CD4-positive, alpha-beta T cell (primary cell): ENCODE data around the gene SECISBP2L. TPM values are rescaled to one million over a fixed set of nuclear protein-coding genes. Genes with fewer than 3 reads are reported as not detected.

Experiments
- ATAC-seq: fragments of 200-7000 bp; cut with Tn5 transposase; one replicate; pipeline ENCODE4 v1.10.0; 2022; ENCODE audit warnings: mild to moderate bottlenecking; ENCODE audit not compliant: poor library complexity
- CTCF ChIA-PET: fragments of 350-600 bp; sonication (Branson Sonifier 250); formaldehyde crosslinking; loops from one replicate; lab custom pipeline; 2021; ENCODE audit warnings: antibody characterized with exemption, inconsistent platforms; lab: Charles Lee
- POLR2A ChIA-PET: fragments of 350-600 bp; sonication (Branson Sonifier 250); formaldehyde crosslinking; loops from one replicate; lab custom pipeline; 2021; ENCODE audit warnings: antibody characterized with exemption, inconsistent platforms; lab: Charles Lee
- DNase-seq, 14 experiments: peaks; one replicate each; pipeline ENCODE4 v3.0.0-alpha.2; 2013 to 2020; ENCODE audit warnings: mixed read lengths in 2 of 14
- H3K27ac ChIP-seq, 2 donors: one replicate each; pipeline versions ENCODE4 v1.5.1 to v1.7.0; 2013; ENCODE audit warnings: low read length in 2 of 2, low read depth in 1 of 2, mild to moderate bottlenecking in 1 of 2
- H3K27me3 ChIP-seq, 2 experiments: 1 replicate in 1 of 2; 2 replicates in 1 of 2; pipeline versions ENCODE4 v1.6.1 to v1.7.0; 2013; ENCODE audit warnings: low read length in 2 of 2, control low read depth in 1 of 2, mild to moderate bottlenecking in 1 of 2, moderate library complexity in 1 of 2; ENCODE audit not compliant: insufficient read depth in 2 of 2, control insufficient read depth in 1 of 2
- H3K36me3 ChIP-seq: one replicate; pipeline ENCODE4 v1.6.1; 2013; ENCODE audit warnings: low read length, control low read depth; ENCODE audit not compliant: insufficient read depth
- H3K4me1 ChIP-seq: one replicate; pipeline ENCODE4 v1.6.1; 2013; ENCODE audit warnings: low read length, control low read depth; ENCODE audit not compliant: insufficient read depth
- H3K4me3 ChIP-seq: one replicate; pipeline ENCODE4 v1.5.1; 2013; ENCODE audit warnings: mild to moderate bottlenecking, low read length, moderate library complexity
- H3K9me3 ChIP-seq, 2 experiments: 1 replicate in 1 of 2; 2 replicates in 1 of 2; pipeline versions ENCODE4 v1.6.1 to v1.7.0; 2013; ENCODE audit warnings: low read length in 2 of 2, mild to moderate bottlenecking in 2 of 2, control low read depth in 1 of 2, moderate library complexity in 1 of 2; ENCODE audit not compliant: control insufficient read depth in 1 of 2, insufficient read depth in 1 of 2
- H3K27ac Mint-ChIP-seq: one replicate; pipeline ENCODE4 v1.8.0; 2020; ENCODE audit warnings: mixed read lengths
- H3K27me3 Mint-ChIP-seq: one replicate; pipeline ENCODE4 v1.8.0; 2021; ENCODE audit warnings: mixed read lengths
- H3K36me3 Mint-ChIP-seq: one replicate; pipeline ENCODE4 v1.8.0; 2021; ENCODE audit warnings: low read depth, mixed read lengths
- H3K4me1 Mint-ChIP-seq: one replicate; pipeline ENCODE4 v1.8.0; 2021; ENCODE audit warnings: low read depth, mixed read lengths
- H3K4me3 Mint-ChIP-seq: one replicate; pipeline ENCODE4 v1.8.0; 2020; ENCODE audit warnings: mild to moderate bottlenecking, mixed read lengths
- H3K9me3 Mint-ChIP-seq: one replicate; pipeline ENCODE4 v1.8.0; 2020; ENCODE audit warnings: mixed read lengths
- CTCF ChIP-seq: fragments of 200-600 bp; IDR thresholded peaks from one replicate; pipeline ENCODE4 v1.8.0; 2022; ENCODE audit warnings: antibody characterized with exemption, mild to moderate bottlenecking
- intact Hi-C, 2 experiments: fragments of 100-400 bp; cut with DNase I in 1 of 2; cut with micrococcal nuclease in 1 of 2; formaldehyde crosslinking; loops; one replicate each; pipeline versions ENCODE4 v1.15.1 to v1.9.0; 2023 to 2025; cut with DNase I, micrococcal nuclease
- total RNA-seq, 174 experiments: library from RNA in 2 of 174; stranded (reverse) in 2 of 174; gene quantifications; one replicate each; pipeline ENCODE4 v1.2.3 and lab custom pipeline; 2021 to 2026

Gene SECISBP2L
- total RNA-seq, 2 experiments from 2014 or later, result 55.9 to 56.0 TPM

- no peak overlapping the region for H3K4me3 Mint-ChIP-seq
- no peak overlapping the region for H3K27ac ChIP-seq
- H3K9me3 ChIP-seq, result peaks cover 0 to 4% of the 10 kb centered on the region in 2 experiments
- no peaks in the 10 kb centered on the region for H3K36me3 Mint-ChIP-seq
- peaks cover 18% of the 10 kb centered on the region for H3K4me1 ChIP-seq
- ChIA-PET POLR2A (interaction anchor here (4.0 kb wide), 1 partner anchor 17 kb away, joined by 13 read pairs; the partner anchor contains the start of gene SECISBP2L), CTCF (no interaction called here)
- H3K27ac Mint-ChIP-seq, result no peak overlapping the region
- H3K9me3 Mint-ChIP-seq, result no peaks in the 10 kb centered on the region
- no peak overlapping the region for H3K4me3 ChIP-seq
- TF ChIP-seq CTCF, result no peak
- no peak for DNase-seq
- peaks cover 7% of the 10 kb centered on the region for H3K27me3 Mint-ChIP-seq
- no peaks in the 10 kb centered on the region for H3K36me3 ChIP-seq
- no peak for ATAC-seq
- intact Hi-C loops, result no loop called here
- H3K4me1 Mint-ChIP-seq, result peaks cover 14% of the 10 kb centered on the region
- peaks cover 0 to 3% of the 10 kb centered on the region in 2 experiments for H3K27me3 ChIP-seq
Observed at GRCh38 chr15:49063402-49064280, 17.4 kb upstream of the SECISBP2L start.

- H3K9me3 ChIP-seq, result no peaks in the 10 kb centered on the region
- CTCF ChIA-PET, result interaction anchor here (1.1 kb wide), 1 partner anchor 32 kb away, joined by 4 read pairs; no protein-coding TSS in a partner anchor
- Mint-ChIP-seq H3K27me3 (peaks cover under 1% of the 10 kb centered on the region), H3K27ac (no peak overlapping the region), H3K36me3 (no peaks in the 10 kb centered on the region), H3K4me3 (no peak overlapping the region), H3K4me1 (peaks cover 14% of the 10 kb centered on the region), H3K9me3 (no peaks in the 10 kb centered on the region)
- TF ChIP-seq CTCF, result no peak
- peaks cover 18% of the 10 kb centered on the region for H3K4me1 ChIP-seq
- POLR2A ChIA-PET, result interaction anchor here (4.0 kb wide), 1 partner anchor 17 kb away, joined by 13 read pairs; the partner anchor contains the start of gene SECISBP2L
- H3K36me3 ChIP-seq, result no peaks in the 10 kb centered on the region
- no peaks in the 10 kb centered on the region for H3K27me3 ChIP-seq
- no peak for ATAC-seq
- H3K27ac ChIP-seq, result no peak overlapping the region
- intact Hi-C loops, result no loop called here
- no peak overlapping the region for H3K4me3 ChIP-seq
- DNase-seq, result no peak
Observed at GRCh38 chr15:49062900-49063299, 16.7 kb upstream of the SECISBP2L start.

- intact Hi-C loops, result no loop called here
- ATAC-seq, result no peak
- H3K4me3 ChIP-seq, result no peak overlapping the region
- H3K27ac ChIP-seq, result peak overlapping the region in 1 of 2 donors; percentile 38
- no peaks in the 10 kb centered on the region for H3K9me3 Mint-ChIP-seq
- peaks cover 18% of the 10 kb centered on the region for H3K4me1 ChIP-seq
- CTCF ChIA-PET, result interaction anchor here (0.6 to 1.3 kb wide), 3 partner anchors 20 to 199 kb away, joined by 3 to 4 read pairs (median 4); no protein-coding TSS in a partner anchor
- no peaks in the 10 kb centered on the region for H3K27me3 ChIP-seq
- no peaks in the 10 kb centered on the region for H3K36me3 Mint-ChIP-seq
- no peaks in the 10 kb centered on the region for H3K9me3 ChIP-seq
- H3K27me3 Mint-ChIP-seq, result no peaks in the 10 kb centered on the region
- H3K36me3 ChIP-seq, result no peaks in the 10 kb centered on the region
- DNase-seq, result no peak
- peaks cover 14% of the 10 kb centered on the region for H3K4me1 Mint-ChIP-seq
- no peak for TF ChIP-seq CTCF
- POLR2A ChIA-PET, result interaction anchor here (1.2 to 4.0 kb wide), 2 partner anchors 15 to 183 kb away, joined by 3 to 13 read pairs; partner anchors contain the start of genes EID1 and SECISBP2L
- peak overlapping the region; percentile 67 for H3K27ac Mint-ChIP-seq
- peak overlapping the region; percentile 2 for H3K4me3 Mint-ChIP-seq
Observed at GRCh38 chr15:49060710-49061495, 14.7 kb upstream of the SECISBP2L start.
